Suprapubic skin (tissue), 4 donors: ENCODE results near the gene AMBP. TPM values are rescaled to one million over a fixed set of nuclear protein-coding genes. Genes with fewer than 3 reads are reported as not detected.

Source experiments
- DNase-seq, 2 donors: peaks; one replicate each; pipeline ENCODE4 v3.0.0-alpha.2; 2019; ENCODE audit warnings: low spot score in 2 of 2
- H3K27ac ChIP-seq: fragments of 200-600 bp; sonication (generic); one replicate; pipeline ENCODE4 v1.5.1; 2019
- H3K27me3 ChIP-seq: fragments of 200-600 bp; sonication (generic); one replicate; pipeline ENCODE4 v1.5.1; 2019
- H3K36me3 ChIP-seq: fragments of 200-600 bp; sonication (generic); one replicate; pipeline ENCODE4 v1.5.1; 2019
- H3K4me1 ChIP-seq: fragments of 200-600 bp; sonication (generic); one replicate; pipeline ENCODE4 v1.5.1; 2019
- H3K4me3 ChIP-seq: fragments of 200-600 bp; sonication (generic); one replicate; pipeline ENCODE4 v1.5.1; 2019; ENCODE audit warnings: mild to moderate bottlenecking
- H3K9me3 ChIP-seq: fragments of 200-600 bp; sonication (generic); one replicate; pipeline ENCODE4 v1.5.1; 2019
- EP300 ChIP-seq: sonication (generic); formaldehyde crosslinking; IDR thresholded peaks from one replicate; pipeline ENCODE4 v1.6.1; 2017; ENCODE audit warnings: antibody characterized with exemption
- POLR2A ChIP-seq, 2 donors: fragments of 450-650 bp; IDR thresholded peaks; one replicate each; pipeline ENCODE4 v1.6.1; 2017; ENCODE audit warnings: antibody characterized with exemption in 2 of 2, mild to moderate bottlenecking in 2 of 2, moderate library complexity in 2 of 2
- POLR2AphosphoS5 ChIP-seq, 3 donors: sonication (generic); formaldehyde crosslinking; IDR thresholded peaks; one replicate each; pipeline ENCODE4 v1.6.1; 2017; ENCODE audit warnings: antibody characterized with exemption in 3 of 3
- WGBS: methylation state at CpG from one replicate; pipeline ENCODE4 v1.1.5; 2018; 5-methylcytosine and 5-hydroxymethylcytosine counted together
- total RNA-seq, 4 donors: library from RNA; depleted of rRNA; stranded (reverse); fragments of >200 nt; gene quantifications; one replicate each; pipeline ENCODE4 v1.1.0, GENCODE V29; 2016
- TF ChIP-seq, protein P1 (sequence below), 2 donors: fragments of 200-600 bp in 1 of 2; fragments of 450-650 bp in 1 of 2; sonication (generic) in 1 of 2; IDR thresholded peaks; one replicate each; pipeline ENCODE4 v1.5.1; 2016 to 2019; ENCODE audit warnings: antibody characterized with exemption in 2 of 2, mild to moderate bottlenecking in 1 of 2, moderate library complexity in 1 of 2

Gene AMBP
- total RNA-seq, 4 donors from 2014 or later: 3.6 TPM; not detected in 3

DNA sequence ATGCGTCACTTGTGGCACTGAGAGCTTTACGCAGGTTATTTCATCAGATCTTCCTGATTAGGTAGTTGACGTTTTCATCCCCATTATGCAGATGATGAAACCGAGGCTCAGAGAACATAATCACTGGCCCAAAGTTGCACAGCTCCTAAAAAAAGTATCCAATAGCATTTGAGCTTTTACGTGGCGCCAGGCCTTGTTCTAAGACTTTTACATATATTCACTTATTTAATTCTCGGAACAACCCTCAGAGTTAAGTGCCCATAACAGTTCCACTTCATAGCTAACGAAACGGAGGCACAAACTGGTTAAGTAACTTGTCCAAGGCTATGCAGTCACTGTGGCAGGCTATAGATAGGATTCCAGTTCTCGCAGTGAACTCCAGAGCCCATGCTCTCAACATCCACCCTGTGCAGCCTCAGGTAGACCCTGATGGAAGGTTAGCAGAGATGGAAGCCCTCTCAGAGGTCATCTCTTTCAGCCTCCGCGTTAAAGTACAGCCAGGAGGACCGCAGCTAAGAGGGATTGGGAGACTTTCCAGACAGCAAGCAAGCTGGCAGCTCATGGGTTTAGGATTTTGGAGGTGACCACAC lies 39.3 kb downstream of the AMBP start:
- no peak overlapping the region for H3K4me3 ChIP-seq
- H3K4me1 ChIP-seq: no peaks in the 10 kb centered on the region
- H3K9me3 ChIP-seq: no peaks in the 10 kb centered on the region
- TF ChIP-seq POLR2A (IDR thresholded peaks at IDR 0.05) (no peak), EP300 (no peak), POLR2AphosphoS5 (IDR thresholded peaks at IDR 0.05) (no peak)
- TF ChIP-seq, protein P1, sequence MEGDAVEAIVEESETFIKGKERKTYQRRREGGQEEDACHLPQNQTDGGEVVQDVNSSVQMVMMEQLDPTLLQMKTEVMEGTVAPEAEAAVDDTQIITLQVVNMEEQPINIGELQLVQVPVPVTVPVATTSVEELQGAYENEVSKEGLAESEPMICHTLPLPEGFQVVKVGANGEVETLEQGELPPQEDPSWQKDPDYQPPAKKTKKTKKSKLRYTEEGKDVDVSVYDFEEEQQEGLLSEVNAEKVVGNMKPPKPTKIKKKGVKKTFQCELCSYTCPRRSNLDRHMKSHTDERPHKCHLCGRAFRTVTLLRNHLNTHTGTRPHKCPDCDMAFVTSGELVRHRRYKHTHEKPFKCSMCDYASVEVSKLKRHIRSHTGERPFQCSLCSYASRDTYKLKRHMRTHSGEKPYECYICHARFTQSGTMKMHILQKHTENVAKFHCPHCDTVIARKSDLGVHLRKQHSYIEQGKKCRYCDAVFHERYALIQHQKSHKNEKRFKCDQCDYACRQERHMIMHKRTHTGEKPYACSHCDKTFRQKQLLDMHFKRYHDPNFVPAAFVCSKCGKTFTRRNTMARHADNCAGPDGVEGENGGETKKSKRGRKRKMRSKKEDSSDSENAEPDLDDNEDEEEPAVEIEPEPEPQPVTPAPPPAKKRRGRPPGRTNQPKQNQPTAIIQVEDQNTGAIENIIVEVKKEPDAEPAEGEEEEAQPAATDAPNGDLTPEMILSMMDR (IDR thresholded peaks at IDR 0.05): no peak
- no peaks in the 10 kb centered on the region for H3K27me3 ChIP-seq
- H3K27ac ChIP-seq: no peak overlapping the region
- H3K36me3 ChIP-seq: peaks cover 18% of the 10 kb centered on the region
- WGBS: 83% methylated on average over 13 of the region's 13 CpGs
- peak in 1 of 2 donors; percentile 32 for DNase-seq

GRCh38 chr9:114037961-114038723 lies 40.0 kb downstream of the AMBP start:
- TF ChIP-seq EP300 (no peak), POLR2A (IDR thresholded peaks at IDR 0.05) (no peak), POLR2AphosphoS5 (IDR thresholded peaks at IDR 0.05) (no peak)
- TF ChIP-seq, protein P1 (IDR thresholded peaks at IDR 0.05): no peak
- DNase-seq: peak; percentile 41 to 79
- H3K36me3 ChIP-seq: peaks cover 18% of the 10 kb centered on the region
- H3K9me3 ChIP-seq: no peaks in the 10 kb centered on the region
- H3K4me3 ChIP-seq: no peak overlapping the region
- WGBS: 50% methylated on average over 18 of the region's 19 CpGs
- H3K27ac ChIP-seq: no peak overlapping the region
- no peaks in the 10 kb centered on the region for H3K4me1 ChIP-seq
- no peaks in the 10 kb centered on the region for H3K27me3 ChIP-seq

DNA sequence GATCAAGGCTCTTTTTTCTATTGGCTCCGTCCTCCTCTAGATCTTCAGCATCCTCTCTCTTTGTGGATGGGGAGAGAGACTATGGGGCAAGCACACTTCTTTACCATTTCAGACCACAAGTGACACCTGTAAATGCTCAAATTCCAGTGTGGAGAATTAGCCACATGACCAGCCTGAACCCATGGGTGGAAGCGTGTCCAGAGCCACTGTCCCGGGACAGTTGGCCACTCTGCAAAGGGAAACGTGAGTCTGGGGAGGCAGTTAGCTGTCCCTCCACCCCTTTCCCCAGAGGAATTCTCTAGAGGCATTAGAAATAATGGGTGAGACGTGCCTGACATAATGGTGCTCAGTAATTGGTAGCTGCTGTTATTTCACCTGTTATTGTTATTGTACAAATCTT lies 40.9 kb downstream of the AMBP start:
- peaks cover 18% of the 10 kb centered on the region for H3K36me3 ChIP-seq
- H3K9me3 ChIP-seq: no peaks in the 10 kb centered on the region
- H3K27me3 ChIP-seq: no peaks in the 10 kb centered on the region
- H3K4me1 ChIP-seq: no peaks in the 10 kb centered on the region
- no peak overlapping the region for H3K27ac ChIP-seq
- WGBS: 81% methylated on average over 5 of the region's 5 CpGs
- TF ChIP-seq POLR2AphosphoS5 (IDR thresholded peaks at IDR 0.05): no peak
- TF ChIP-seq POLR2A (IDR thresholded peaks at IDR 0.05): no peak
- TF ChIP-seq, protein P1 (IDR thresholded peaks at IDR 0.05): no peak
- TF ChIP-seq EP300: no peak
- H3K4me3 ChIP-seq: no peak overlapping the region
- no peak for DNase-seq

- H3K36me3 ChIP-seq: peaks cover 18% of the 10 kb centered on the region
- WGBS: 93% methylated on average over 15 of the region's 18 CpGs
- H3K4me1 ChIP-seq: no peaks in the 10 kb centered on the region
- H3K27ac ChIP-seq: no peak overlapping the region
- TF ChIP-seq, protein P1 (IDR thresholded peaks at IDR 0.05): no peak
- TF ChIP-seq POLR2AphosphoS5 (IDR thresholded peaks at IDR 0.05) (no peak), POLR2A (IDR thresholded peaks at IDR 0.05) (no peak), EP300 (no peak)
- H3K4me3 ChIP-seq: no peak overlapping the region
- no peaks in the 10 kb centered on the region for H3K9me3 ChIP-seq
- peak; percentile 40 to 58 for DNase-seq
- no peaks in the 10 kb centered on the region for H3K27me3 ChIP-seq
Measured at GRCh38 chr9:114035845-114036801, 42.0 kb downstream of the AMBP start.
